Measurements from ENCODE around the gene FOLR3.

FOLR3 gene

GRCh38 chr11:72157131-72157530, 21.6 kb downstream of the FOLR3 start (continued):
- TF ChIP-seq RBAK (tag by site-specific recombination; IDR thresholded peaks at IDR 0.05) = no peak
- TF ChIP-seq ZNF133 (tag by site-specific recombination; IDR thresholded peaks at IDR 0.05) = no peak
- no peak for TF ChIP-seq ZXDB (tag by site-specific recombination; IDR thresholded peaks at IDR 0.05)
- no peak for TF ChIP-seq ZNF146 (tag by site-specific recombination; IDR thresholded peaks at IDR 0.05)
- no peak for TF ChIP-seq ZNF16 (tag by site-specific recombination; IDR thresholded peaks at IDR 0.05; ENCODE audit: low read depth)
- no peak for TF ChIP-seq ZNF184 (tag by site-specific recombination; IDR thresholded peaks at IDR 0.05)
- no peak for TF ChIP-seq KLF8 (tag by site-specific recombination; IDR thresholded peaks at IDR 0.05)
- TF ChIP-seq, protein P1, sequence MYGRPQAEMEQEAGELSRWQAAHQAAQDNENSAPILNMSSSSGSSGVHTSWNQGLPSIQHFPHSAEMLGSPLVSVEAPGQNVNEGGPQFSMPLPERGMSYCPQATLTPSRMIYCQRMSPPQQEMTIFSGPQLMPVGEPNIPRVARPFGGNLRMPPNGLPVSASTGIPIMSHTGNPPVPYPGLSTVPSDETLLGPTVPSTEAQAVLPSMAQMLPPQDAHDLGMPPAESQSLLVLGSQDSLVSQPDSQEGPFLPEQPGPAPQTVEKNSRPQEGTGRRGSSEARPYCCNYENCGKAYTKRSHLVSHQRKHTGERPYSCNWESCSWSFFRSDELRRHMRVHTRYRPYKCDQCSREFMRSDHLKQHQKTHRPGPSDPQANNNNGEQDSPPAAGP (tag by site-specific recombination; IDR thresholded peaks at IDR 0.05) = no peak
- no peak for TF ChIP-seq ZFP41 (tag by site-specific recombination; IDR thresholded peaks at IDR 0.05; ENCODE audit: borderline replicate concordance)
- no peak for TF ChIP-seq ZNF555 (tag by site-specific recombination; conservative IDR thresholded peaks at IDR 0.05)
- TF ChIP-seq ZNF596 (tag by site-specific recombination; IDR thresholded peaks at IDR 0.05) = no peak
- TF ChIP-seq ZNF843 (tag by site-specific recombination; IDR thresholded peaks at IDR 0.05) = no peak
- TF ChIP-seq ZNF776 (tag by site-specific recombination; IDR thresholded peaks at IDR 0.05; ENCODE audit: borderline replicate concordance) = no peak
- TF ChIP-seq, protein P2, sequence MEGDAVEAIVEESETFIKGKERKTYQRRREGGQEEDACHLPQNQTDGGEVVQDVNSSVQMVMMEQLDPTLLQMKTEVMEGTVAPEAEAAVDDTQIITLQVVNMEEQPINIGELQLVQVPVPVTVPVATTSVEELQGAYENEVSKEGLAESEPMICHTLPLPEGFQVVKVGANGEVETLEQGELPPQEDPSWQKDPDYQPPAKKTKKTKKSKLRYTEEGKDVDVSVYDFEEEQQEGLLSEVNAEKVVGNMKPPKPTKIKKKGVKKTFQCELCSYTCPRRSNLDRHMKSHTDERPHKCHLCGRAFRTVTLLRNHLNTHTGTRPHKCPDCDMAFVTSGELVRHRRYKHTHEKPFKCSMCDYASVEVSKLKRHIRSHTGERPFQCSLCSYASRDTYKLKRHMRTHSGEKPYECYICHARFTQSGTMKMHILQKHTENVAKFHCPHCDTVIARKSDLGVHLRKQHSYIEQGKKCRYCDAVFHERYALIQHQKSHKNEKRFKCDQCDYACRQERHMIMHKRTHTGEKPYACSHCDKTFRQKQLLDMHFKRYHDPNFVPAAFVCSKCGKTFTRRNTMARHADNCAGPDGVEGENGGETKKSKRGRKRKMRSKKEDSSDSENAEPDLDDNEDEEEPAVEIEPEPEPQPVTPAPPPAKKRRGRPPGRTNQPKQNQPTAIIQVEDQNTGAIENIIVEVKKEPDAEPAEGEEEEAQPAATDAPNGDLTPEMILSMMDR (tag by site-specific recombination; IDR thresholded peaks at IDR 0.05) = no peak

GRCh38 chr11:72160319-72160718, 24.8 kb downstream of the FOLR3 start:
- H3K4me1 ChIP-seq (ENCODE audit: control insufficient read depth, insufficient read depth, low read length) = no peaks in the 10 kb centered on the region
- ChIA-PET POLR2A (no interaction called here), CTCF (interaction anchor here (0.7 to 0.9 kb wide), 2 partner anchors 14 to 24 kb away, joined by 3 to 4 read pairs; no protein-coding TSS in a partner anchor)
- H3K27ac ChIP-seq (ENCODE audit: extremely low read depth, low read depth, low read length) = no peak overlapping the region
- H3K9me3 ChIP-seq (ENCODE audit: control insufficient read depth, insufficient read depth, low read depth, low read length) = no peaks in the 10 kb centered on the region
- no peak overlapping the region for H3K4me3 ChIP-seq (ENCODE audit: low read depth, low read length)
- TF ChIP-seq ZNF341 (tag by site-specific recombination; IDR thresholded peaks at IDR 0.05; ENCODE audit: low read depth) = no peak
- TF ChIP-seq, protein P3, sequence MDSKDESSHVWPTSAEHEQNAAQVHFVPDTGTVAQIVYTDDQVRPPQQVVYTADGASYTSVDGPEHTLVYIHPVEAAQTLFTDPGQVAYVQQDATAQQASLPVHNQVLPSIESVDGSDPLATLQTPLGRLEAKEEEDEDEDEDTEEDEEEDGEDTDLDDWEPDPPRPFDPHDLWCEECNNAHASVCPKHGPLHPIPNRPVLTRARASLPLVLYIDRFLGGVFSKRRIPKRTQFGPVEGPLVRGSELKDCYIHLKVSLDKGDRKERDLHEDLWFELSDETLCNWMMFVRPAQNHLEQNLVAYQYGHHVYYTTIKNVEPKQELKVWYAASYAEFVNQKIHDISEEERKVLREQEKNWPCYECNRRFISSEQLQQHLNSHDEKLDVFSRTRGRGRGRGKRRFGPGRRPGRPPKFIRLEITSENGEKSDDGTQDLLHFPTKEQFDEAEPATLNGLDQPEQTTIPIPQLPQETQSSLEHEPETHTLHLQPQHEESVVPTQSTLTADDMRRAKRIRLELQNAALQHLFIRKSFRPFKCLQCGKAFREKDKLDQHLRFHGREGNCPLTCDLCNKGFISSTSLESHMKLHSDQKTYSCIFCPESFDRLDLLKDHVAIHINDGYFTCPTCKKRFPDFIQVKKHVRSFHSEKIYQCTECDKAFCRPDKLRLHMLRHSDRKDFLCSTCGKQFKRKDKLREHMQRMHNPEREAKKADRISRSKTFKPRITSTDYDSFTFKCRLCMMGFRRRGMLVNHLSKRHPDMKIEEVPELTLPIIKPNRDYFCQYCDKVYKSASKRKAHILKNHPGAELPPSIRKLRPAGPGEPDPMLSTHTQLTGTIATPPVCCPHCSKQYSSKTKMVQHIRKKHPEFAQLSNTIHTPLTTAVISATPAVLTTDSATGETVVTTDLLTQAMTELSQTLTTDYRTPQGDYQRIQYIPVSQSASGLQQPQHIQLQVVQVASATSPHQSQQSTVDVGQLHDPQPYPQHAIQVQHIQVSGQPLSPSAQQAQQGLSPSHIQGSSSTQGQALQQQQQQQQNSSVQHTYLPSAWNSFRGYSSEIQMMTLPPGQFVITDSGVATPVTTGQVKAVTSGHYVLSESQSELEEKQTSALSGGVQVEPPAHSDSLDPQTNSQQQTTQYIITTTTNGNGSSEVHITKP (tag by site-specific recombination; IDR thresholded peaks at IDR 0.05) = no peak
- TF ChIP-seq ZNF677 (tag by site-specific recombination; IDR thresholded peaks at IDR 0.05) = no peak
- TF ChIP-seq, protein P4, sequence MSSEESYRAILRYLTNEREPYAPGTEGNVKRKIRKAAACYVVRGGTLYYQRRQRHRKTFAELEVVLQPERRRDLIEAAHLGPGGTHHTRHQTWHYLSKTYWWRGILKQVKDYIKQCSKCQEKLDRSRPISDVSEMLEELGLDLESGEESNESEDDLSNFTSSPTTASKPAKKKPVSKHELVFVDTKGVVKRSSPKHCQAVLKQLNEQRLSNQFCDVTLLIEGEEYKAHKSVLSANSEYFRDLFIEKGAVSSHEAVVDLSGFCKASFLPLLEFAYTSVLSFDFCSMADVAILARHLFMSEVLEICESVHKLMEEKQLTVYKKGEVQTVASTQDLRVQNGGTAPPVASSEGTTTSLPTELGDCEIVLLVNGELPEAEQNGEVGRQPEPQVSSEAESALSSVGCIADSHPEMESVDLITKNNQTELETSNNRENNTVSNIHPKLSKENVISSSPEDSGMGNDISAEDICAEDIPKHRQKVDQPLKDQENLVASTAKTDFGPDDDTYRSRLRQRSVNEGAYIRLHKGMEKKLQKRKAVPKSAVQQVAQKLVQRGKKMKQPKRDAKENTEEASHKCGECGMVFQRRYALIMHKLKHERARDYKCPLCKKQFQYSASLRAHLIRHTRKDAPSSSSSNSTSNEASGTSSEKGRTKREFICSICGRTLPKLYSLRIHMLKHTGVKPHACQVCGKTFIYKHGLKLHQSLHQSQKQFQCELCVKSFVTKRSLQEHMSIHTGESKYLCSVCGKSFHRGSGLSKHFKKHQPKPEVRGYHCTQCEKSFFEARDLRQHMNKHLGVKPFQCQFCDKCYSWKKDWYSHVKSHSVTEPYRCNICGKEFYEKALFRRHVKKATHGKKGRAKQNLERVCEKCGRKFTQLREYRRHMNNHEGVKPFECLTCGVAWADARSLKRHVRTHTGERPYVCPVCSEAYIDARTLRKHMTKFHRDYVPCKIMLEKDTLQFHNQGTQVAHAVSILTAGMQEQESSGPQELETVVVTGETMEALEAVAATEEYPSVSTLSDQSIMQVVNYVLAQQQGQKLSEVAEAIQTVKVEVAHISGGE (tag by site-specific recombination; conservative IDR thresholded peaks at IDR 0.05; ENCODE audit: low read depth) = no peak
- no peak for TF ChIP-seq ZNF174 (tag by site-specific recombination; IDR thresholded peaks at IDR 0.05)
- TF ChIP-seq, protein P5, sequence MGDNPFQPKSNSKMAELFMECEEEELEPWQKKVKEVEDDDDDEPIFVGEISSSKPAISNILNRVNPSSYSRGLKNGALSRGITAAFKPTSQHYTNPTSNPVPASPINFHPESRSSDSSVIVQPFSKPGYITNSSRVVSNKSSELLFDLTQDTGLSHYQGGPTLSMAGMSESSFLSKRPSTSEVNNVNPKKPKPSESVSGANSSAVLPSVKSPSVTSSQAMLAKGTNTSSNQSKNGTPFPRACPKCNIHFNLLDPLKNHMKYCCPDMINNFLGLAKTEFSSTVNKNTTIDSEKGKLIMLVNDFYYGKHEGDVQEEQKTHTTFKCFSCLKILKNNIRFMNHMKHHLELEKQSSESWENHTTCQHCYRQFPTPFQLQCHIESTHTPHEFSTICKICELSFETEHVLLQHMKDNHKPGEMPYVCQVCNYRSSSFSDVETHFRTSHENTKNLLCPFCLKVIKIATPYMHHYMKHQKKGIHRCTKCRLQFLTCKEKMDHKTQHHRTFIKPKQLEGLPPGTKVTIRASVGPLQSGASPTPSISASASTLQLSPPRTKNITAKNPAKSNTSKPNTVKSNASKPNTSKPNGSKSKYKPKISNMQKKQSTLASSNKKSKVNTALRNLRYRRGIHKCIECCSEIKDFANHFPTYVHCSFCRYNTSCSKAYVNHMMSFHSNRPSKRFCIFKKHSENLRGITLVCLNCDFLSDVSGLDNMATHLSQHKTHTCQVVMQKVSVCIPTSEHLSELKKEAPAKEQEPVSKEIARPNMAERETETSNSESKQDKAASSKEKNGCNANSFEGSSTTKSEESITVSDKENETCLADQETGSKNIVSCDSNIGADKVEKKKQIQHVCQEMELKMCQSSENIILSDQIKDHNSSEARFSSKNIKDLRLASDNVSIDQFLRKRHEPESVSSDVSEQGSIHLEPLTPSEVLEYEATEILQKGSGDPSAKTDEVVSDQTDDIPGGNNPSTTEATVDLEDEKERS (tag by site-specific recombination; IDR thresholded peaks at IDR 0.05) = no peak
- H3K36me3 ChIP-seq (ENCODE audit: control insufficient read depth in 2 of 2, insufficient read depth in 1 of 2, low read length in 2 of 2) = no peaks in the 10 kb centered on the region

All from HEK293 (cell line).